ENCODE results near the gene SYP. TPM values are rescaled to one million over a fixed set of nuclear protein-coding genes. Genes with fewer than 3 reads are reported as not detected.
"Not testable (repeated sequence)": the region's sequence is repeated elsewhere in the genome, so short reads cannot be mapped to it uniquely, and the experiment has no call there.

SYP gene
- total and polyA plus RNA-seq, 7 donors: 0.37 to 1.6 (median 1.0) TPM

- no peak for ATAC-seq
- no peaks in the 10 kb centered on the region for H3K4me1 ChIP-seq
- WGBS, 3 donors: 87 to 91% (median 91%) methylated on average over 12 to 13 of the region's 13 CpGs
- no peaks in the 10 kb centered on the region for H3K36me3 ChIP-seq (ENCODE audit: insufficient read depth in 1 of 2, low read depth in 1 of 2)
- H3K4me3 ChIP-seq: no peak overlapping the region
- DNase-seq: no peak
- no peaks in the 10 kb centered on the region for H3K27me3 ChIP-seq (ENCODE audit: insufficient read depth in 3 of 3, low read length in 2 of 3)
- no peak for TF ChIP-seq CTCF (IDR thresholded peaks at IDR 0.05)
- intact Hi-C loops (cut with DNase I): no loop called here
- no peaks in the 10 kb centered on the region for H3K9me3 ChIP-seq
- H3K27ac ChIP-seq: no peak overlapping the region
Observed at GRCh38 chrX:49147936-49148335, 52.1 kb downstream of the SYP start.

- H3K4me3 ChIP-seq: no peak overlapping the region
- no peak for TF ChIP-seq CTCF (IDR thresholded peaks at IDR 0.05)
- H3K9me3 ChIP-seq: no peaks in the 10 kb centered on the region
- intact Hi-C loops (cut with DNase I): no loop called here
- H3K27ac ChIP-seq: no peak overlapping the region
- 83 to 95% (median 94%) methylated on average over 5 to 8 of the region's 8 CpGs for WGBS, 3 donors
- DNase-seq (no peak), ATAC-seq (no peak)
- no peaks in the 10 kb centered on the region for H3K4me1 ChIP-seq
- no peaks in the 10 kb centered on the region for H3K27me3 ChIP-seq (ENCODE audit: insufficient read depth in 3 of 3, low read length in 2 of 3)
- no peaks in the 10 kb centered on the region for H3K36me3 ChIP-seq (ENCODE audit: insufficient read depth in 1 of 2, low read depth in 1 of 2)
Observed at GRCh38 chrX:49147282-49147681, 52.7 kb downstream of the SYP start.

GRCh38 chrX:49143154-49143553, 56.8 kb downstream of the SYP start:
- H3K4me3 ChIP-seq; H3K27me3 ChIP-seq (ENCODE audit: insufficient read depth in 3 of 3, low read length in 2 of 3); H3K4me1 ChIP-seq; H3K9me3 ChIP-seq; intact Hi-C loops (cut with DNase I); DNase-seq; H3K27ac ChIP-seq; H3K36me3 ChIP-seq (ENCODE audit: insufficient read depth in 1 of 2, low read depth in 1 of 2); ATAC-seq: not testable (repeated sequence)
- WGBS, 3 donors: 80 to 89% (median 88%) methylated on average over 7 of the region's 7 CpGs

GRCh38 chrX:49142264-49142663, 57.7 kb downstream of the SYP start:
- H3K36me3 ChIP-seq (ENCODE audit: insufficient read depth in 1 of 2, low read depth in 1 of 2); H3K27me3 ChIP-seq (ENCODE audit: insufficient read depth in 3 of 3, low read length in 2 of 3); DNase-seq; H3K9me3 ChIP-seq; H3K4me3 ChIP-seq; intact Hi-C loops (cut with DNase I); ATAC-seq; H3K4me1 ChIP-seq; H3K27ac ChIP-seq: not testable (repeated sequence)
- 33 to 45% (median 45%) methylated on average over 9 of the region's 9 CpGs for WGBS, 3 donors
- TF ChIP-seq CTCF (IDR thresholded peaks at IDR 0.05): peak; percentile 35

GRCh38 chrX:49139713-49140112, 60.3 kb downstream of the SYP start:
- ATAC-seq (no peak), DNase-seq (no peak)
- 69 to 94% (median 87%) methylated on average over 3 to 4 of the region's 4 CpGs for WGBS, 3 donors
- Histone ChIP-seq H3K9me3 (peaks cover 4% of the 10 kb centered on the region), H3K27ac (no peak overlapping the region), H3K27me3 (ENCODE audit: insufficient read depth in 3 of 3, low read length in 2 of 3) (no peaks in the 10 kb centered on the region), H3K36me3 (ENCODE audit: insufficient read depth in 1 of 2, low read depth in 1 of 2) (no peaks in the 10 kb centered on the region), H3K4me3 (no peak overlapping the region), H3K4me1 (no peaks in the 10 kb centered on the region)
- intact Hi-C loops (cut with DNase I): no loop called here
- TF ChIP-seq CTCF (IDR thresholded peaks at IDR 0.05): no peak

Other genes with a start within 250 kb of the SYP start
- gene OTUD5, start 242.6 kb downstream of the SYP start, total RNA-seq: 10 to 100 TPM; 21.4 to 38.7 (median 28.5) TPM
- gene OTUD5, start 242.6 kb downstream of the SYP start, polyA plus RNA-seq: 10 to 100 TPM; 17.5 to 34.8 (median 18.6) TPM
- gene KCND1, start 228.3 kb downstream of the SYP start, total RNA-seq: under 1 TPM; 0.18 to 0.41 (median 0.25) TPM
- gene KCND1, start 228.3 kb downstream of the SYP start, polyA plus RNA-seq: under 1 TPM; 0.03 to 0.44 (median 0.30) TPM
- 10 to 100 TPM; 16.5 to 23.6 (median 19.4) TPM for gene GRIPAP1, start 197.9 kb downstream of the SYP start, total RNA-seq
- 10 to 100 TPM; 12.6 to 17.5 (median 13.4) TPM for gene GRIPAP1, start 197.9 kb downstream of the SYP start, polyA plus RNA-seq
- 10 to 100 TPM; 18.1 to 46.5 (median 30.4) TPM for gene TFE3, start 156.8 kb downstream of the SYP start, total RNA-seq
- gene TFE3, start 156.8 kb downstream of the SYP start, polyA plus RNA-seq: 10 to 100 TPM; 16.9 to 55.2 (median 32.3) TPM
- gene CCDC120, start 141.2 kb downstream of the SYP start, total RNA-seq: 1 to 10 TPM in 2 of 4 donors, under 1 TPM in 2; 0.76 to 1.2 (median 0.95) TPM
- gene CCDC120, start 141.2 kb downstream of the SYP start, polyA plus RNA-seq: under 1 TPM; 0.40 to 0.48 (median 0.43) TPM
- 1 to 10 TPM; 4.3 to 9.1 (median 6.6) TPM for gene PRAF2, start 126.2 kb downstream of the SYP start, total RNA-seq
- 10 to 100 TPM in 2 of 3 donors, 1 to 10 TPM in 1; 9.7 to 12.5 (median 11.4) TPM for gene PRAF2, start 126.2 kb downstream of the SYP start, polyA plus RNA-seq
- gene WDR45, start 120.3 kb downstream of the SYP start, total RNA-seq: 10 to 100 TPM; 67.3 to 85.7 (median 75.0) TPM
- 100 to 1,000 TPM in 1 of 3 donors, 10 to 100 TPM in 2; 93.2 to 102 (median 99.4) TPM for gene WDR45, start 120.3 kb downstream of the SYP start, polyA plus RNA-seq
- 10 to 100 TPM; 26.7 to 28.8 (median 27.7) TPM for gene GPKOW, start 76.5 kb downstream of the SYP start, total RNA-seq
- gene GPKOW, start 76.5 kb downstream of the SYP start, polyA plus RNA-seq: 10 to 100 TPM; 25.9 to 29.4 (median 26.9) TPM
- 1 to 10 TPM; 2.9 to 3.7 (median 3.5) TPM for gene MAGIX, start 37.4 kb downstream of the SYP start, total RNA-seq
- gene MAGIX, start 37.4 kb downstream of the SYP start, polyA plus RNA-seq: 1 to 10 TPM; 5.2 to 8.0 (median 5.3) TPM
- 10 to 100 TPM; 17.8 to 80.7 (median 74.0) TPM for gene PLP2, start 28.3 kb downstream of the SYP start, total RNA-seq
- 100 to 1,000 TPM in 2 of 3 donors, 10 to 100 TPM in 1; 76.5 to 320 (median 113) TPM for gene PLP2, start 28.3 kb downstream of the SYP start, polyA plus RNA-seq
- gene PRICKLE3, start 13.8 kb downstream of the SYP start, total RNA-seq: 10 to 100 TPM; 14.1 to 17.6 (median 16.3) TPM
- 10 to 100 TPM in 2 of 3 donors, 1 to 10 TPM in 1; 7.5 to 23.6 (median 18.1) TPM for gene PRICKLE3, start 13.8 kb downstream of the SYP start, polyA plus RNA-seq
- under 1 TPM in 2 of 4 donors, not detected in 2; 0.04 to 0.12 TPM for gene CACNA1F, start 33.1 kb upstream of the SYP start, total RNA-seq
- gene CACNA1F, start 33.1 kb upstream of the SYP start, polyA plus RNA-seq: under 1 TPM in 2 of 3 donors, not detected in 1; 0.01 TPM
- 10 to 100 TPM in 3 of 4 donors, 1 to 10 TPM in 1; 9.6 to 14.7 (median 11.4) TPM for gene CCDC22, start 35.3 kb upstream of the SYP start, total RNA-seq
- gene CCDC22, start 35.3 kb upstream of the SYP start, polyA plus RNA-seq: 10 to 100 TPM; 11.6 to 16.1 (median 15.4) TPM
- not detected for gene FOXP3, start 64.5 kb upstream of the SYP start, total RNA-seq
- gene FOXP3, start 64.5 kb upstream of the SYP start, polyA plus RNA-seq: under 1 TPM in 2 of 3 donors, not detected in 1; 0.03 to 0.05 TPM
- 10 to 100 TPM; 17.3 to 25.5 (median 22.7) TPM for gene PPP1R3F, start 69.6 kb upstream of the SYP start, total RNA-seq
- 10 to 100 TPM; 13.9 to 29.8 (median 28.3) TPM for gene PPP1R3F, start 69.6 kb upstream of the SYP start, polyA plus RNA-seq
- not detected for gene GAGE10, start 103.5 kb upstream of the SYP start, total RNA-seq
- not detected for gene GAGE10, start 103.5 kb upstream of the SYP start, polyA plus RNA-seq
- gene GAGE12J, start 121.8 kb upstream of the SYP start, total RNA-seq: not detected
- gene GAGE12J, start 121.8 kb upstream of the SYP start, polyA plus RNA-seq: not detected
- gene GAGE13, start 131.4 kb upstream of the SYP start, total RNA-seq: not detected
- gene GAGE13, start 131.4 kb upstream of the SYP start, polyA plus RNA-seq: not detected

All from psoas muscle (tissue), 8 donors.